Fibroblast of lung (primary cell): Measurements from ENCODE around the gene RPL10. TPM values are rescaled to one million over a fixed set of nuclear protein-coding genes. Genes with fewer than 3 reads are reported as not detected.
A peak's percentile ranks its signal among the peaks of the same experiment; 100 is the strongest.

ENCODE experiments used
- DNase-seq, 2 donors: peaks; one replicate each; pipeline versions ENCODE4 v3.0.0 to v3.0.0-alpha.2; 2010; ENCODE audit warnings: low read depth in 2 of 2
- H2AFZ ChIP-seq: 2 replicates; pipeline ENCODE4 v1.5.1; 2012; ENCODE audit warnings: low read length, control low read depth, inconsistent platforms
- H3K27ac ChIP-seq: 2 replicates; pipeline ENCODE4 v1.5.1; 2011; ENCODE audit warnings: low read length, control low read depth; ENCODE audit not compliant: insufficient read depth
- H3K27me3 ChIP-seq: 2 replicates; pipeline ENCODE4 v1.5.1; 2011; ENCODE audit warnings: mild to moderate bottlenecking, low read length; ENCODE audit not compliant: control insufficient read depth, insufficient read depth
- H3K36me3 ChIP-seq: 2 replicates; pipeline ENCODE4 v1.5.1; 2011; ENCODE audit warnings: low read length; ENCODE audit not compliant: control insufficient read depth, insufficient read depth
- H3K4me1 ChIP-seq: 2 replicates; pipeline ENCODE4 v1.5.1; 2011; ENCODE audit warnings: low read length; ENCODE audit not compliant: control insufficient read depth, insufficient read depth; ENCODE audit errors: extremely low read depth
- H3K4me2 ChIP-seq: 2 replicates; pipeline ENCODE4 v1.5.1; 2011; ENCODE audit warnings: low read length, control low read depth; ENCODE audit not compliant: insufficient read depth; ENCODE audit errors: extremely low read depth
- H3K4me3 ChIP-seq, 4 experiments: fragments of 200-600 bp in 1 of 4; sonication (generic) in 1 of 4; replicated peaks in 1 of 4; 2 replicates each; pipeline ENCODE4 v1.5.1; 2011 to 2016; ENCODE audit warnings: low read length in 4 of 4, low read depth in 3 of 4, mild to moderate bottlenecking in 3 of 4, control low read depth in 2 of 4, inconsistent platforms in 1 of 4, mixed read lengths in 1 of 4; ENCODE audit not compliant: insufficient read depth in 1 of 4; ENCODE audit errors: control extremely low read depth in 1 of 4
- H3K79me2 ChIP-seq: 2 replicates; pipeline ENCODE4 v1.5.1; 2012; ENCODE audit warnings: mild to moderate bottlenecking, low read length, inconsistent platforms; ENCODE audit not compliant: control insufficient read depth, insufficient read depth
- H3K9ac ChIP-seq: 2 replicates; pipeline ENCODE4 v1.5.1; 2011; ENCODE audit warnings: mild to moderate bottlenecking, low read length, control low read depth; ENCODE audit not compliant: insufficient read depth
- H3K9me3 ChIP-seq: 2 replicates; pipeline ENCODE4 v1.5.1; 2012; ENCODE audit warnings: low read depth, low read length; ENCODE audit not compliant: control insufficient read depth, insufficient read depth
- H4K20me1 ChIP-seq: 2 replicates; pipeline ENCODE4 v1.5.1; 2011; ENCODE audit warnings: low read length; ENCODE audit not compliant: control insufficient read depth, insufficient read depth; ENCODE audit errors: extremely low read depth
- EZH2 ChIP-seq: IDR thresholded peaks from 2 replicates; pipeline ENCODE4 v1.5.1; 2012; ENCODE audit warnings: low read length, control low read depth, mild to moderate bottlenecking; ENCODE audit errors: missing control alignments
- polyA minus RNA-seq: library from RNA; depleted of rRNA, polyadenylated mRNA; stranded (reverse); fragments of >200 nt; gene quantifications from 2 replicates; pipeline ENCODE4 v1.2.3, GENCODE V29; 2011; ENCODE audit warnings: low replicate concordance
- polyA plus RNA-seq, 2 donors: library from polyadenylated mRNA; depleted of rRNA in 1 of 2; stranded (reverse) in 1 of 2; unstranded in 1 of 2; fragments of >200 nt; gene quantifications; 2 replicates each; pipeline ENCODE4 v1.2.1, GENCODE V29; 2011 to 2012; ENCODE audit warnings: missing spikeins in 1 of 2
- total RNA-seq: library from RNA; depleted of rRNA; stranded (reverse); fragments of >200 nt; gene quantifications from 2 replicates; pipeline ENCODE4 v1.2.1, GENCODE V29; 2014
- TF ChIP-seq, protein P1 (sequence below), 2 donors: IDR thresholded peaks in 1 of 2; conservative IDR thresholded peaks in 1 of 2; 1 replicate in 1 of 2; 2 replicates in 1 of 2; pipeline ENCODE4 v1.5.1; 2011 to 2012; ENCODE audit warnings: low read length in 2 of 2, control low read depth in 1 of 2, inconsistent platforms in 1 of 2, low read depth in 1 of 2, mild to moderate bottlenecking in 1 of 2

Gene RPL10
- 2,291 and 2,319 TPM in 2 replicates for total RNA-seq
- 4,015 and 4,527 TPM in 2 replicates for polyA plus RNA-seq
- 3,945 and 3,972 TPM in 2 replicates for polyA plus RNA-seq (2012)
- 1,736 and 2,258 TPM in 2 replicates for polyA minus RNA-seq

DNA sequence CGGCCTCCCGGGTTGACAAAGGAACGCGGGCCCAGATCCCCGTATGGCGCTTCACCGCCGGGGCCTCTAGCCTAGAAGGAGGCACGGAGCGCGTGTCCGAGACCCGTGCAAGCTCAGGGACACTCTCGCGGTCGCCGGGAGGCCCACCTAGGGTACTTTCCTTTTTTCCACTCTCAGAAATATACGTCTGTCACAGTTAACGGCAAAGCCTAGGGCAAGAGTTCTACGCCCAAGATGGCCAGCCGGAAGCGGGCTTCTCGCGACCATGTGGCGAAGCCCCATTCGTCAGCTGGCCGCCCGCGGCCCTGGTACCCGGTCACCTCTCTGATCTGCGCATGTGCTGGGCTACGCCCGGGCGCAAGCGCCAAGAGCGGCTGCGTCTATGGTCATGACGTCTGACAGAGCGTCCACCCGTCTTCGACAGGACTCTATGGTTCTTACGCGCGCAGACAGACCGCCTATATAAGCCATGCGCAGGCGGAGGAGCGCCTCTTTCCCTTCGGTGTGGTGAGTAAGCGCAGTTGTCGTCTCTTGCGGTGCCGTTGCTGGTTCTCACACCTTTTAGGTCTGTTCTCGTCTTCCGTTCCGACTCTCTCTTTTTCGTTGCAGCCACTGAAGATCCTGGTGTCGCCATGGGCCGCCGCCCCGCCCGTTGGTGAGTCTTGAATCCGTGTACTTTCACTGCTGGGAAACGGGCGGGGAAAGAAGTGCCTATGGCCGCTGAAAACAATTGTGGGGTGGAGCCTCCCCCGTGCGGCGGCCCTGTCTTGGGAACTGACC, at the start of gene RPL10:
Gene RPL10 (plus strand): TSS at position 490 of the 780 bp plus-strand sequence. CDS start 143 bp downstream, at position 633.
- H3K9me3 ChIP-seq = no peaks in the 10 kb centered on the region
- peak within 1 kb of the TSS; percentile 88 for H3K4me2 ChIP-seq
- H3K79me2 ChIP-seq = peaks cover 20% of the 10 kb centered on the region
- peaks cover 4% of the 10 kb centered on the region for H3K36me3 ChIP-seq
- H3K4me3 ChIP-seq = peak within 1 kb of the TSS; percentile 61 to 96 (median 72)
- H3K9ac ChIP-seq = peak within 1 kb of the TSS; percentile 90
- DNase-seq = peak; percentile 95 to 98
- H2AFZ ChIP-seq = no peak within 1 kb of the TSS
- peak within 1 kb of the TSS; percentile 98 for H3K27ac ChIP-seq
- H4K20me1 ChIP-seq = no peaks in the 10 kb centered on the region
- no peaks in the 10 kb centered on the region for H3K4me1 ChIP-seq
- TF ChIP-seq, protein P1, sequence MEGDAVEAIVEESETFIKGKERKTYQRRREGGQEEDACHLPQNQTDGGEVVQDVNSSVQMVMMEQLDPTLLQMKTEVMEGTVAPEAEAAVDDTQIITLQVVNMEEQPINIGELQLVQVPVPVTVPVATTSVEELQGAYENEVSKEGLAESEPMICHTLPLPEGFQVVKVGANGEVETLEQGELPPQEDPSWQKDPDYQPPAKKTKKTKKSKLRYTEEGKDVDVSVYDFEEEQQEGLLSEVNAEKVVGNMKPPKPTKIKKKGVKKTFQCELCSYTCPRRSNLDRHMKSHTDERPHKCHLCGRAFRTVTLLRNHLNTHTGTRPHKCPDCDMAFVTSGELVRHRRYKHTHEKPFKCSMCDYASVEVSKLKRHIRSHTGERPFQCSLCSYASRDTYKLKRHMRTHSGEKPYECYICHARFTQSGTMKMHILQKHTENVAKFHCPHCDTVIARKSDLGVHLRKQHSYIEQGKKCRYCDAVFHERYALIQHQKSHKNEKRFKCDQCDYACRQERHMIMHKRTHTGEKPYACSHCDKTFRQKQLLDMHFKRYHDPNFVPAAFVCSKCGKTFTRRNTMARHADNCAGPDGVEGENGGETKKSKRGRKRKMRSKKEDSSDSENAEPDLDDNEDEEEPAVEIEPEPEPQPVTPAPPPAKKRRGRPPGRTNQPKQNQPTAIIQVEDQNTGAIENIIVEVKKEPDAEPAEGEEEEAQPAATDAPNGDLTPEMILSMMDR (conservative IDR thresholded peaks at IDR 0.05 in 1 of 2, IDR thresholded peaks at IDR 0.05 in 1 of 2; ENCODE audit: low read depth in 1 of 2, low read length in 2 of 2) = no peak
- no peak for TF ChIP-seq EZH2
- H3K27me3 ChIP-seq = no peaks in the 10 kb centered on the region

DNA sequence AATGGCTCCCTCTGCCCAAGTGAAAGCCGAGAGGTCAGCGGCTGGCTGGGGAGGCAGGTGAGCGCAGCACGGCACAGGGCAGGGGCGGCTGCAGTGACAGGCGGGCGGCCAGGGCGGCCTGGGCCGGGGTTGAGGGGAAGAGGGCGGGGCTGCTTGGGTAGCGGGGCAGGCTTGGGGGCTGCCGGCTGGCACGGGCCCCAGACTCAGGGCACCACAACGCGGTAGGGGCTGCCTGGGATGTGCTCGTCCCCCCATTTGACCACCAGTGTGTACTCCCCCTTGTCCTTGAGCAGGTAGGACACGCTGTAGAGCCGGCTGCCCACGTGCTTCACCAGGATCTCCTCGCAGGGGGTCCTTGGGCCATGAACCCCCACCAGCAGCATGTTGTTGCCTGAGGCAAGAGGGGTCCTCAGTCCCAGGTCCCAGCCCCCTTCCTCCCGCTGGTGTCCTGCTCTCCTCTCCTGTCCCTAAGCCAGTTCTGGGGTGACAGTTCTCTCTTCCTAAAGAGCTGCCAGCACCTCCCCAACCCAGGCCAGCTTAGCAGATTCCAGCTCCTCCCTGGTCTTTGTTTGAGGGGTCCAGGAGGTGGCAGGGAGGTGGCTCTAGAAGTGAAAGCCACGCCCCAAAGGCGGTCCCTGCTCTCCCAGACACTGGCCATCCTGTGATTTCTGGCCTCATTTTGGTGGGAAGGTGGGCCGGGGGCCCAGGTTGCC, 49.4 kb upstream of the RPL10 start:
- no peak overlapping the region for H3K27ac ChIP-seq
- no peaks in the 10 kb centered on the region for H3K9me3 ChIP-seq
- peaks cover 3% of the 10 kb centered on the region for H3K79me2 ChIP-seq
- no peak overlapping the region for H3K4me2 ChIP-seq
- H3K9ac ChIP-seq = no peak overlapping the region
- H3K4me3 ChIP-seq = no peak overlapping the region
- DNase-seq = no peak
- H4K20me1 ChIP-seq = no peaks in the 10 kb centered on the region
- H3K27me3 ChIP-seq = no peaks in the 10 kb centered on the region
- no peak for TF ChIP-seq EZH2
- TF ChIP-seq, protein P1 (conservative IDR thresholded peaks at IDR 0.05 in 1 of 2, IDR thresholded peaks at IDR 0.05 in 1 of 2; ENCODE audit: low read depth in 1 of 2, low read length in 2 of 2) = no peak
- H3K36me3 ChIP-seq = peaks cover 42% of the 10 kb centered on the region
- H2AFZ ChIP-seq = no peak overlapping the region
- H3K4me1 ChIP-seq = no peaks in the 10 kb centered on the region

- Histone ChIP-seq H3K9ac (no peak overlapping the region), H3K4me2 (no peak overlapping the region), H3K79me2 (peaks cover 6% of the 10 kb centered on the region), H3K9me3 (no peaks in the 10 kb centered on the region), H2AFZ (no peak overlapping the region), H3K36me3 (peaks cover 48% of the 10 kb centered on the region), H4K20me1 (no peaks in the 10 kb centered on the region), H3K4me3 (no peak overlapping the region), H3K27ac (no peak overlapping the region), H3K4me1 (no peaks in the 10 kb centered on the region), H3K27me3 (no peaks in the 10 kb centered on the region)
- DNase-seq = no peak
- no peak for TF ChIP-seq EZH2
- TF ChIP-seq, protein P1 (conservative IDR thresholded peaks at IDR 0.05 in 1 of 2, IDR thresholded peaks at IDR 0.05 in 1 of 2; ENCODE audit: low read depth in 1 of 2, low read length in 2 of 2) = no peak
Measured at GRCh38 chrX:154349359-154349935, 48.7 kb upstream of the RPL10 start.
